Keratinocyte (primary cell): ENCODE results near the gene DBR1. TPM values are rescaled to one million over a fixed set of nuclear protein-coding genes. Genes with fewer than 3 reads are reported as not detected.
A peak's percentile ranks its signal among the peaks of the same experiment; 100 is the strongest.

Source experiments
- DNase-seq: peaks from one replicate; pipeline ENCODE4 v3.0.0-alpha.2; 2011; ENCODE audit warnings: low read depth, missing footprints, low spot score
- FAIRE-seq: peaks from 2 replicates; lab custom pipeline; 2011; peaks lifted over from hg19 to GRCh38; lab: Jason Lieb, UNC
- H2AFZ ChIP-seq: 2 replicates; pipeline ENCODE4 v1.6.0; 2012; ENCODE audit warnings: low read length, control low read depth, inconsistent platforms; ENCODE audit not compliant: control insufficient read depth
- H3K27ac ChIP-seq: 2 replicates; pipeline ENCODE4 v1.5.1; 2011; ENCODE audit warnings: low read length; ENCODE audit not compliant: control insufficient read depth, insufficient read depth
- H3K27me3 ChIP-seq: 3 replicates; pipeline ENCODE4 v1.6.0; 2011; ENCODE audit warnings: low read length; ENCODE audit not compliant: control insufficient read depth, insufficient read depth; ENCODE audit errors: extremely low read depth
- H3K36me3 ChIP-seq, 2 experiments: 2 replicates in 1 of 2; 3 replicates in 1 of 2; pipeline ENCODE4 v1.5.1; 2011; ENCODE audit warnings: low read length in 2 of 2, mild to moderate bottlenecking in 1 of 2; ENCODE audit not compliant: control insufficient read depth in 2 of 2, insufficient read depth in 2 of 2; ENCODE audit errors: extremely low read depth in 1 of 2
- H3K4me1 ChIP-seq: 3 replicates; pipeline ENCODE4 v1.5.1; 2011; ENCODE audit warnings: low read length; ENCODE audit not compliant: control insufficient read depth, insufficient read depth; ENCODE audit errors: extremely low read depth
- H3K4me2 ChIP-seq: 3 replicates; pipeline ENCODE4 v1.6.0; 2011; ENCODE audit warnings: low read depth, low read length; ENCODE audit not compliant: control insufficient read depth, insufficient read depth; ENCODE audit errors: extremely low read depth
- H3K4me3 ChIP-seq, 3 experiments: fragments of 200-600 bp in 1 of 3; sonication (generic) in 1 of 3; 2 replicates in 2 of 3; 3 replicates in 1 of 3; pipeline ENCODE4 v1.5.1; 2011 to 2016; ENCODE audit warnings: low read length in 3 of 3, mild to moderate bottlenecking in 3 of 3, control low read depth in 2 of 3, inconsistent platforms in 1 of 3, low read depth in 1 of 3, mixed read lengths in 1 of 3, mixed run types in 1 of 3, moderate library complexity in 1 of 3; ENCODE audit not compliant: control insufficient read depth in 2 of 3, insufficient read depth in 2 of 3; ENCODE audit errors: extremely low read depth in 1 of 3
- H3K79me2 ChIP-seq: 2 replicates; pipeline ENCODE4 v1.6.0; 2012; ENCODE audit warnings: low read length; ENCODE audit not compliant: control insufficient read depth, insufficient read depth
- H3K9ac ChIP-seq: 3 replicates; pipeline ENCODE4 v1.6.0; 2011; ENCODE audit warnings: low read length; ENCODE audit not compliant: control insufficient read depth, insufficient read depth; ENCODE audit errors: extremely low read depth
- H3K9me1 ChIP-seq: 3 replicates; pipeline ENCODE4 v1.6.0; 2011; ENCODE audit warnings: low read length; ENCODE audit not compliant: control insufficient read depth, insufficient read depth; ENCODE audit errors: extremely low read depth
- H3K9me3 ChIP-seq: 2 replicates; pipeline ENCODE4 v1.5.1; 2012; ENCODE audit warnings: low read depth, low read length; ENCODE audit not compliant: control insufficient read depth
- H4K20me1 ChIP-seq: 3 replicates; pipeline ENCODE4 v1.6.0; 2011; ENCODE audit warnings: low read length; ENCODE audit not compliant: control insufficient read depth, insufficient read depth; ENCODE audit errors: extremely low read depth
- EZH2 ChIP-seq: IDR thresholded peaks from one replicate; pipeline ENCODE4 v1.6.1; 2012; ENCODE audit warnings: inconsistent platforms, mild to moderate bottlenecking, low read length, moderate library complexity
- dilution Hi-C: fragments of 300-500 bp; cut with MboI; formaldehyde crosslinking; loops from one replicate; pipeline ENCODE4 v1.7.0; 2020; ENCODE audit warnings: low sequenced_read_pairs; ENCODE audit not compliant: extremely low pct_ligation_motif_present
- polyA plus RNA-seq, 5 experiments: library from polyadenylated mRNA; depleted of rRNA in 3 of 5; stranded (reverse) in 3 of 5; stranded (forward) in 1 of 5; unstranded in 1 of 5; fragments of >200 nt; gene quantifications; 1 replicate in 1 of 5; 2 replicates in 3 of 5; 3 replicates in 1 of 5; pipeline versions ENCODE4 v1.2.1 to v1.2.3, GENCODE V29; 2011 to 2012; ENCODE audit warnings: missing spikeins in 2 of 5, low read depth in 1 of 5, low replicate concordance in 1 of 5
- TF ChIP-seq, protein P1 (sequence below), 3 experiments: IDR thresholded peaks in 1 of 3; conservative IDR thresholded peaks in 1 of 3; optimal IDR thresholded peaks in 1 of 3; 2 replicates in 2 of 3; 3 replicates in 1 of 3; pipeline versions ENCODE3 to v1.5.1; 2011; ENCODE audit warnings: low read length in 3 of 3, mild to moderate bottlenecking in 3 of 3, moderate library complexity in 2 of 3, control low read depth in 1 of 3, inconsistent platforms in 1 of 3; ENCODE audit not compliant: insufficient read depth in 2 of 3; ENCODE audit errors: extremely low read depth in 1 of 3

DBR1 gene
- polyA plus RNA-seq, 1 donor (not counting 4 experiments of a cell fraction or from before 2014, with no cell fraction given): 16.2 TPM

DNA sequence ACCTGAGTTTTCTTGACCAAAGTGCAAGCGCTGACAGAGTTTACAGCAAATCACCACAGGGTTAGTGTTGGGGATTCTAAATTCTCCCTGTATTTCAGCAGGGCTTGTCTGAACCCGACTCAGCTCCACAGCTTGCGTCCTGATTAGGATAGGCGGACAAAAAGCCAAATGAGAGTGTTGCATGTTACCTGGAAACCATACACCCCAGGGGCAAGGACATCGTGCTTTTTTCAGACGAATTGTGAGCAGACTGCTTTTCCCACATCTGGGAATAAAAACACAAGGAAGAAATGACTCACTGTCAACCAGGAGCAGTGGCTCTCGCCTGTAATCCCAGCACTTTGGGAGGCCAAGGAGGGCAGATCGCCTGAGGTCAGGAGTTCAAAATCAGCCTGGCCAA, 62.4 kb downstream of the DBR1 start:
- peak overlapping the region; percentile 16 for H3K4me2 ChIP-seq
- H4K20me1 ChIP-seq: no peaks in the 10 kb centered on the region
- peak overlapping the region in 1 of 3 experiments; percentile 44 for H3K4me3 ChIP-seq
- FAIRE-seq: peak; percentile 78
- H3K4me1 ChIP-seq: peaks cover 29% of the 10 kb centered on the region
- H3K79me2 ChIP-seq: peaks cover 6% of the 10 kb centered on the region
- no peaks in the 10 kb centered on the region for H3K9me3 ChIP-seq
- DNase-seq: no peak
- TF ChIP-seq EZH2: no peak
- TF ChIP-seq, protein P1, sequence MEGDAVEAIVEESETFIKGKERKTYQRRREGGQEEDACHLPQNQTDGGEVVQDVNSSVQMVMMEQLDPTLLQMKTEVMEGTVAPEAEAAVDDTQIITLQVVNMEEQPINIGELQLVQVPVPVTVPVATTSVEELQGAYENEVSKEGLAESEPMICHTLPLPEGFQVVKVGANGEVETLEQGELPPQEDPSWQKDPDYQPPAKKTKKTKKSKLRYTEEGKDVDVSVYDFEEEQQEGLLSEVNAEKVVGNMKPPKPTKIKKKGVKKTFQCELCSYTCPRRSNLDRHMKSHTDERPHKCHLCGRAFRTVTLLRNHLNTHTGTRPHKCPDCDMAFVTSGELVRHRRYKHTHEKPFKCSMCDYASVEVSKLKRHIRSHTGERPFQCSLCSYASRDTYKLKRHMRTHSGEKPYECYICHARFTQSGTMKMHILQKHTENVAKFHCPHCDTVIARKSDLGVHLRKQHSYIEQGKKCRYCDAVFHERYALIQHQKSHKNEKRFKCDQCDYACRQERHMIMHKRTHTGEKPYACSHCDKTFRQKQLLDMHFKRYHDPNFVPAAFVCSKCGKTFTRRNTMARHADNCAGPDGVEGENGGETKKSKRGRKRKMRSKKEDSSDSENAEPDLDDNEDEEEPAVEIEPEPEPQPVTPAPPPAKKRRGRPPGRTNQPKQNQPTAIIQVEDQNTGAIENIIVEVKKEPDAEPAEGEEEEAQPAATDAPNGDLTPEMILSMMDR (optimal IDR thresholded peaks at IDR 0.05 in 1 of 3, IDR thresholded peaks at IDR 0.05 in 1 of 3, conservative IDR thresholded peaks at IDR 0.05 in 1 of 3; ENCODE audit: extremely low read depth in 1 of 3, insufficient read depth in 2 of 3, low read length in 3 of 3): no peak
- peak overlapping the region; percentile 76 for H2AFZ ChIP-seq
- no peaks in the 10 kb centered on the region for H3K36me3 ChIP-seq
- H3K27me3 ChIP-seq: no peaks in the 10 kb centered on the region
- H3K9me1 ChIP-seq: no peaks in the 10 kb centered on the region
- dilution Hi-C loops: no loop called here
- H3K9ac ChIP-seq: peak overlapping the region; percentile 44
- peak overlapping the region; percentile 65 for H3K27ac ChIP-seq

Other genes starting within 250 kb of the DBR1 start
- not detected in 3 replicates for gene CLDN18, start 164.8 kb downstream of the DBR1 start, polyA plus RNA-seq
- gene DZIP1L, start 59.3 kb downstream of the DBR1 start, polyA plus RNA-seq: 1.3 to 1.9 TPM (median 1.7 TPM) in 3 replicates
- not detected in 3 replicates for gene A4GNT, start 42.5 kb downstream of the DBR1 start, polyA plus RNA-seq
- 50.8 to 66.1 TPM (median 51.3 TPM) in 3 replicates for gene ARMC8, start 12.4 kb upstream of the DBR1 start, polyA plus RNA-seq
- 0.05 TPM in 1 of 3 replicates, not detected in the others for gene NME9, start 154.9 kb upstream of the DBR1 start, polyA plus RNA-seq
- 7.7 to 15.6 TPM (median 9.8 TPM) in 3 replicates for gene MRAS, start 173.7 kb upstream of the DBR1 start, polyA plus RNA-seq